GM23338 (cell line): ENCODE data around the gene CRACR2A. TPM values are rescaled to one million over a fixed set of nuclear protein-coding genes. Genes with fewer than 3 reads are reported as not detected.

ENCODE experiments used
- ATAC-seq: fragments of 200-7000 bp; cut with Tn5 transposase; 3 replicates; pipeline ENCODE4 v1.9.1; 2020
- DNase-seq: peaks from one replicate; pipeline ENCODE4 v3.0.0-alpha.2; 2015; ENCODE audit warnings: low spot score
- H2AFZ ChIP-seq: fragments of 200-600 bp; sonication (generic); 2 replicates; pipeline ENCODE4 v1.8.0; 2016; ENCODE audit warnings: antibody characterized with exemption, mild to moderate bottlenecking, moderate library complexity
- H3F3A ChIP-seq: fragments of 200-600 bp; sonication (generic); replicated peaks from 2 replicates; pipeline ENCODE4 v1.8.0; 2017; ENCODE audit warnings: antibody characterized with exemption, mixed run types, low read depth
- H3K27ac ChIP-seq: fragments of 200-600 bp; sonication (generic); 2 replicates; pipeline ENCODE4 v1.6.1; 2016; ENCODE audit warnings: low read depth
- H3K27me3 ChIP-seq: fragments of 200-600 bp; sonication (generic); 2 replicates; pipeline ENCODE4 v1.8.0; 2016; ENCODE audit warnings: mild to moderate bottlenecking, mixed run types, moderate library complexity; ENCODE audit not compliant: insufficient read depth
- H3K36me3 ChIP-seq: fragments of 200-600 bp; sonication (generic); 2 replicates; pipeline ENCODE4 v1.8.0; 2016; ENCODE audit warnings: mild to moderate bottlenecking; ENCODE audit not compliant: insufficient read depth
- H3K4me1 ChIP-seq: fragments of 200-600 bp; sonication (generic); 2 replicates; pipeline ENCODE4 v1.8.0; 2016; ENCODE audit warnings: mild to moderate bottlenecking, moderate library complexity; ENCODE audit not compliant: insufficient read depth
- H3K4me2 ChIP-seq: fragments of 200-600 bp; sonication (generic); 2 replicates; pipeline ENCODE4 v1.7.1; 2017; ENCODE audit warnings: mixed run types
- H3K4me3 ChIP-seq: fragments of 200-600 bp; sonication (generic); 2 replicates; pipeline ENCODE4 v1.6.1; 2016; ENCODE audit warnings: mixed run types
- H3K79me2 ChIP-seq: fragments of 200-600 bp; sonication (generic); replicated peaks from 2 replicates; pipeline ENCODE4 v1.8.0; 2017; ENCODE audit warnings: mild to moderate bottlenecking; ENCODE audit not compliant: insufficient read depth
- H3K9me2 ChIP-seq: fragments of 200-600 bp; sonication (generic); 2 replicates; pipeline ENCODE4 v1.8.0; 2017; ENCODE audit not compliant: insufficient read depth
- H4K20me1 ChIP-seq: fragments of 200-600 bp; sonication (generic); replicated peaks from 2 replicates; pipeline ENCODE4 v1.8.0; 2017; ENCODE audit warnings: mild to moderate bottlenecking; ENCODE audit not compliant: insufficient read depth
- H3K27ac Mint-ChIP-seq: 2 replicates; pipeline ENCODE4 v1.8.0; 2020; ENCODE audit warnings: inconsistent platforms, mild to moderate bottlenecking, moderate library complexity, mixed read lengths
- H3K27me3 Mint-ChIP-seq: 3 replicates; pipeline ENCODE4 v1.8.0; 2022; ENCODE audit warnings: low read depth, mild to moderate bottlenecking, moderate library complexity, mixed read lengths, inconsistent platforms; ENCODE audit not compliant: insufficient read depth, poor library complexity
- H3K36me3 Mint-ChIP-seq: 3 replicates; pipeline ENCODE4 v1.8.0; 2021; ENCODE audit warnings: low read depth, mild to moderate bottlenecking, inconsistent platforms, moderate library complexity, mixed read lengths
- H3K4me1 Mint-ChIP-seq: 3 replicates; pipeline ENCODE4 v1.8.0; 2020; ENCODE audit warnings: mild to moderate bottlenecking, inconsistent platforms, mixed read lengths
- H3K4me3 Mint-ChIP-seq: 3 replicates; pipeline ENCODE4 v1.8.0; 2021; ENCODE audit warnings: moderate library complexity, mild to moderate bottlenecking, inconsistent platforms, mixed read lengths
- H3K9me3 Mint-ChIP-seq: 3 replicates; pipeline ENCODE4 v1.8.0; 2020; ENCODE audit warnings: moderate library complexity, mild to moderate bottlenecking, inconsistent platforms, mixed read lengths
- CTCF ChIP-seq, 2 experiments: fragments of 200-600 bp in 1 of 2; sonication (generic) in 1 of 2; conservative IDR thresholded peaks; 2 replicates each; pipeline versions ENCODE4 v1.5.1 to v1.6.1; 2016 to 2017; ENCODE audit warnings: antibody characterized with exemption in 2 of 2, low read depth in 2 of 2, mild to moderate bottlenecking in 2 of 2, moderate library complexity in 1 of 2
- ETS1 ChIP-seq: IDR thresholded peaks from 2 replicates; pipeline ENCODE4 v1.6.1; 2016; ENCODE audit warnings: antibody characterized with exemption
- EZH2 ChIP-seq: fragments of 200-600 bp; sonication (generic); IDR thresholded peaks from one replicate; pipeline ENCODE4 v1.8.0; 2017; ENCODE audit warnings: antibody characterized with exemption, mild to moderate bottlenecking, low read depth; ENCODE audit not compliant: unreplicated experiment
- EZH2phosphoT487 ChIP-seq: fragments of 200-600 bp; sonication (generic); IDR thresholded peaks from one replicate; pipeline ENCODE4 v1.8.1; 2018; ENCODE audit warnings: antibody characterized with exemption; ENCODE audit not compliant: unreplicated experiment
- JUNB ChIP-seq: IDR thresholded peaks from one replicate; pipeline ENCODE4 v1.6.1; 2016; ENCODE audit warnings: antibody characterized with exemption; ENCODE audit not compliant: unreplicated experiment
- NANOG ChIP-seq: IDR thresholded peaks from 2 replicates; pipeline ENCODE4 v1.6.1; 2016; ENCODE audit warnings: antibody characterized with exemption, borderline replicate concordance
- POLR2AphosphoS5 ChIP-seq: IDR thresholded peaks from 2 replicates; pipeline ENCODE4 v1.6.1; 2016; ENCODE audit warnings: antibody characterized with exemption, low read depth
- REST ChIP-seq: IDR thresholded peaks from one replicate; pipeline ENCODE4 v1.6.1; 2018; ENCODE audit warnings: antibody characterized with exemption; ENCODE audit not compliant: unreplicated experiment
- ZNF114 ChIP-seq: fragments of 250-450 bp; sonication (Bioruptor Pico); IDR thresholded peaks from 2 replicates; pipeline ENCODE4 v1.5.0; 2020; ENCODE audit warnings: mild to moderate bottlenecking, moderate library complexity
- ZNF331 ChIP-seq: fragments of 250-450 bp; sonication (Bioruptor Pico); IDR thresholded peaks from 2 replicates; pipeline ENCODE4 v1.5.0; 2020; ENCODE audit warnings: low read depth, mild to moderate bottlenecking, moderate library complexity
- polyA plus RNA-seq: library from polyadenylated mRNA; unstranded; fragments of >200 nt; fragmentation: Nextera tagmentation; extraction: Ambion mirVana; gene quantifications from 2 replicates; pipeline ENCODE4 v1.2.1, GENCODE V29; 2016
- total RNA-seq: library from RNA; depleted of rRNA; stranded (reverse); fragments of >200 nt; shearing (Covaris generic); gene quantifications from 2 replicates; pipeline ENCODE4 v1.2.3, GENCODE V29; 2014

Gene CRACR2A
- total and polyA plus RNA-seq, 2 experiments from 2014 or later: 1.5 to 3.0 TPM

- ATAC-seq (no peak), DNase-seq (no peak)
- no peaks in the 10 kb centered on the region; the same call in 2 of the 3 replicates for H3K9me3 Mint-ChIP-seq
- H3K9me2 ChIP-seq: no peaks in the 10 kb centered on the region
- H3K4me1 Mint-ChIP-seq: peaks cover 8% of the 10 kb centered on the region; the same call in 2 of the 3 replicates
- peak overlapping the region; percentile 64; the same call in 1 of the 2 replicates for H3K27ac Mint-ChIP-seq
- peaks cover 3% of the 10 kb centered on the region; the same call in 1 of the 2 replicates for H3K4me1 ChIP-seq
- no peaks in the 10 kb centered on the region for H3K36me3 Mint-ChIP-seq
- H3K27me3 Mint-ChIP-seq: no peaks in the 10 kb centered on the region
- no peak overlapping the region for H3K27ac ChIP-seq
- H3K79me2 ChIP-seq: no peaks in the 10 kb centered on the region
- H3K4me3 ChIP-seq: no peak overlapping the region
- H3K4me2 ChIP-seq: no peak overlapping the region
- no peaks in the 10 kb centered on the region for H3F3A ChIP-seq
- H4K20me1 ChIP-seq: no peaks in the 10 kb centered on the region
- no peaks in the 10 kb centered on the region for H3K27me3 ChIP-seq
- no peaks in the 10 kb centered on the region for H3K36me3 ChIP-seq
- TF ChIP-seq JUNB (no peak), ETS1 (no peak), EZH2phosphoT487 (no peak)
- no peak overlapping the region for H2AFZ ChIP-seq
- H3K4me3 Mint-ChIP-seq: no peak overlapping the region
Observed at GRCh38 chr12:3771853-3772252, 18.9 kb upstream of the CRACR2A start.

- no peak overlapping the region for H3K4me3 Mint-ChIP-seq
- H3K9me3 Mint-ChIP-seq: no peaks in the 10 kb centered on the region; the same call in 2 of the 3 replicates
- Histone ChIP-seq H4K20me1 (no peaks in the 10 kb centered on the region), H3F3A (no peaks in the 10 kb centered on the region), H3K36me3 (no peaks in the 10 kb centered on the region), H3K4me1 (peaks cover 3% of the 10 kb centered on the region; the same call in 1 of the 2 replicates), H3K4me3 (no peak overlapping the region), H3K9me2 (no peaks in the 10 kb centered on the region), H2AFZ (no peak overlapping the region), H3K27ac (no peak overlapping the region), H3K27me3 (no peaks in the 10 kb centered on the region), H3K4me2 (no peak overlapping the region), H3K79me2 (no peaks in the 10 kb centered on the region)
- ATAC-seq (no peak), DNase-seq (no peak)
- H3K36me3 Mint-ChIP-seq: no peaks in the 10 kb centered on the region
- H3K27me3 Mint-ChIP-seq: peaks cover 2% of the 10 kb centered on the region
- H3K4me1 Mint-ChIP-seq: peaks cover 8% of the 10 kb centered on the region; the same call in 2 of the 3 replicates
- no peak overlapping the region for H3K27ac Mint-ChIP-seq
- no peak for TF ChIP-seq NANOG
- no peak for TF ChIP-seq REST
- no peak for TF ChIP-seq POLR2AphosphoS5
- no peak for TF ChIP-seq ZNF331
- no peak for TF ChIP-seq ETS1
- TF ChIP-seq CTCF (conservative IDR thresholded peaks at IDR 0.05; ENCODE audit: low read depth in 2 of 2): no peak
- no peak for TF ChIP-seq ZNF114 (CRISPR knock-in tag)
- TF ChIP-seq EZH2: no peak
Observed at GRCh38 chr12:3770891-3771290, 18.0 kb upstream of the CRACR2A start.
